CD4-positive, alpha-beta T cell treated with Interleukin-17A for 4 hours (primary cell): ENCODE results near the gene RHCE.
"Not testable (repeated sequence)": the region's sequence is repeated elsewhere in the genome, so short reads cannot be mapped to it uniquely, and the experiment has no call there.

Experiments used
- DNase-seq: peaks from one replicate; pipeline ENCODE4 v3.0.0-alpha.2; 2020; ENCODE audit warnings: mixed read lengths

Gene RHCE

GRCh38 chr1:25432749-25433388 is 12.2 kb upstream of the RHCE start:
- no peak for DNase-seq

- no peak for DNase-seq
These were observed 11.5 kb upstream of the RHCE start for GRCh38 chr1:25431955-25432719.

- DNase-seq: peak; percentile 4
These were observed 10.6 kb upstream of the RHCE start for GRCh38 chr1:25430967-25431881.

GRCh38 chr1:25430073-25430966 is 9.7 kb upstream of the RHCE start, which contains the start of gene MACO1:
TSS of gene MACO1 (plus strand) at chr1:25430897. CDS start at chr1:25431099, 202 bp downstream.
- peak; percentile 96 for DNase-seq

DNA sequence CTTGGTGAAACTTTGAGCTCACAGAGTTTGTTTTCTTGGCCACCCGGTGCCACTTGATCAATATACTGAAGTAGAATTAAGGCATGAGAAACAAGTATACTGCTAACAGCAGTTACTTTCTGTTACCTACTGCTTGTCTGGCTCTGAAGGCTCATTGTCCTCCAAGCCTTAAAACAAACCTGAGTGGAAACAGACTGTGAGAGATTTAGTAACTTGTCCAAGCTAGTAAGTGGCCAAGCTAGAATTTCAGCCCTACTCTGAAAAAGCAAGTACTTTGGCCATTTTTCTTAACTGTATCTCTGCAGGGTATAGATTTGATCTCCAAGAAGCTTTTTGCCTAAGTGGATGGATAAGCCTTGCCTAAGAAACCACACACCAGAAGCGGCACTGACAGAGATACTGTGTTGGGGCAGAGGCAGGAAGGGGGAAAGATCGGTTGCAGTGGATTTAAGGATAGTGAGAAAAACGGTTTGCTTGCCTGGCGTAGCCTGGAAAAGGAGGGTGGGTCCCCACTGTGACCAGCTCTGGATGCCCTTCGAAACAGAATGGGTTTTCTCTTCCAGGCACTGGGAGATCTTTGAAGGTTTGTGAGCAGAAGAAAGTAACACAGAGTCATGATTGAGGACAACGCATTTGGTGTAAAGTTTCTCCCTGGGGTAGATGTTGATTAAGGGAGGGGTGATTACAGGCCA is 8.0 kb upstream of the RHCE start:
- DNase-seq: no peak

- no peak for DNase-seq
These were observed 7.1 kb upstream of the RHCE start for GRCh38 chr1:25427696-25428095.

DNA sequence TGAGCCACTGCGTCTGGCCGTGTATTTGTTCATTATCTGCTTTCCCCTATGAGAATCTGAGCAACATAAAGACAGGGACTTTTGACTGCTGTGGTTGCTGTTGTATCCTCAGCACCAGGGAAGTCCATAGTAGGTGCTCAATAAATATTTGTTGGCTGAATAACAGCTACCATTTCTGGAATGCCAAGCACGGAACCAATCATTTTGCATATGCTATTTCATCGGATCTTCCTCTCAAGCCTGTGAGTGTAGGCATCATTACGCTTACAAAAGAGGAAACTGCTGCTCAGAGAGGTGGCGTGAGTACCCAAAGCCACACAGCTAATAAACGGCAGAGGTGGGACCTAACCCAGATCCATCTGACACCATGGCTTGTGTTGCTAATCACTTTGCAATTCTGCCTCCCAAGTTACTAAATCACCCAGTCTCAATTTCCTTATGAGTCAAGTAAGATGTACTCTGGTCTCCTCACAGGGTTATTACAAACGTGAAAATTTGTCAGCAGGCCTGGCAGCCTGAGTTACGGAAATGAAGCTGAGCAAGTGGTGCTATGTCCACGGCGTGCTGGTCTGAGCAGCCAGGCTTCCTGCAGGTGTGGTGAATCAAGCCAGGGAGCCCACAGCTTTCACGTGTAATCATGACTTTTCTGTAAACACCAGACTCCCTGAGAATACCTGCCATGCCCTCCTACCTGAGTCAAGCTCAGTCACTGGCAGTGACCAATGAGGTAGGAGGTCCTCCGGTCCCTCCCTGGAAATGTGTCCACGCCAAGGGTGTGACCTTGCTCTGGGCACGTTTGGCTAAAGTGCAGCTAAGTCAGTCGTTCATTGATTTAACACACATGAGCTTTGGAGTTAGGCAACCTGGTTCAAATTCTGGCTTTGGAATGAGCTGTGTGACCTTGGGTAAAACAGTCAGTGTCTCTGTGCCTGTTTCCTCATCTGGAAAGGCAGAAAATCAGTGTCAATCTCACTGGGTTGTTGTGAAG is 4.8 kb upstream of the RHCE start:
- DNase-seq: no peak

DNA sequence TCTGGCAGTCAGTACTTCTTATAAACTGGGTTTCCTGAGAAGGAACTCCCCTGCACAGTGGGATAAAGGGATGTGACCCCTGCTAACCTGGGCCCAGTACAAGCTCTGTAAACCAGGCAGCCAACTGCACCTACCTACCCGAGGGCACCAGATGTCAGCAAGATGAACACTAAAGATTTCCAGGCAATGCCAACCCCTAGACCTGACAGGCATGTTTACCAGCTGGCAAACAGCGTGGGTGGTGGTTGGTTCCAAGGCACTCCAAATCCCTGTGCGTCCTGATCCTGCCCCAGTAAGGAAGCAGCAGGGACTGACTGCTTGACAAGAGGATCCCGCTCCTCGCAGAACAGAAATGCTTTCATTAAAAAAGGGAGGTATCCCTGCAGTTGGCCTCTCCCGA is 2.6 kb upstream of the RHCE start:
- not testable (repeated sequence) for DNase-seq

DNA sequence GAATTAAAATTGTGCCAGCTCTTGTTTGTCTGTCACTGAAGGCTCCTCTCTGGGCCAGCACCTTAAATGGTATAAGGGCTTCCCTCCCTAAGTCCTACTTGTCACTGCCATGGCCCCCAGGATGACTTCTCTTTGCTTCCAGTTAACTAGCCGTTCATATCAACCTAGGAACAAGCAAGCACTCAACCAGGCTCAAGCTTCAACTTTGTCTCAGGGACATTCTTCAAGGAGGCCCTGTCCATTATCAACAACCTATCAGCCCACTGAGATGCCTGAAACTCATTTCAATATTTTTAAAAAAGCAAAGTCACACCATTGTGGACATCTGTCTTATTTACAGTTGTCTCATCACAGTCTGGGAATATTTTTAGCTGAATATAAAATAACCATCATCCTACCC is 1.3 kb downstream of the RHCE start:
- DNase-seq: not testable (repeated sequence)

DNA sequence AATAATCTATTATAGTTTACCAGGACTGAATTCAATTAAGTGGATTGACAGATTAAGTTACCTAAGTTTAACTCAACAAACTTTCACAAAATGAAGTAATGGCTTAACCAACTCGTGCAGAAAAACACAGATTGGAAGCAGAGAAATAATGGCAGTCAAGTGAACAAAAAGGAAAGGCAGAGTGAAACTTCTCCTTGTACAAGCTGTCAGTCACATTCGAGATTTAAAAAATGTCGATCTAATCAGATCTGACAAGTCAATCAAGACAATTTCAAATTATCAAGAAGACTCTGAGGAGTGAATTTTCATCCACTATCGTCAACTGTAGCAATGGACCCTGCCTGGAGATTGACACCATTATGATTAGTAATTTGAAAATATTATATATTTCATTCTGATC is 3.3 kb downstream of the RHCE start:
- not testable (repeated sequence) for DNase-seq

DNA sequence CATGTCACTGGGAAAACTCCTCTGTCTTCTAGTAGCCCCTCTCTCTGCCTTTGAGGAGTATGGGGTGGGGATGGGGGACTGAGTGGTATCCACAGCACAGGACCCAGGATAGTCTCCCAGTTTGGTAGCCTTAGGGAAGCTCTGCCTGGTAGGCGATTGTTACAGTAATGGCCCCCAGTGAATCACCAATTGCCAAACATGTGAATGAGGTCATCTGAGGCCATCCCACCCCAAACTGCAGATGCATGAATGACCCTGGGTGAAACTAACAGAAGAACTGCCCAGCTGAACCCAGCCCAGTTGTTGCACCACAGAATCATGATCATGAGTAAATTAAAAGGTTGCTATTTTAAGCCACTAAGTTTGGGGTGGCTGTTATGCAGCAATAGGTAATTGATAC is 6.0 kb downstream of the RHCE start:
- DNase-seq: not testable (repeated sequence)

GRCh38 chr1:25414157-25414556 is 6.5 kb downstream of the RHCE start:
- not testable (repeated sequence) for DNase-seq

DNA sequence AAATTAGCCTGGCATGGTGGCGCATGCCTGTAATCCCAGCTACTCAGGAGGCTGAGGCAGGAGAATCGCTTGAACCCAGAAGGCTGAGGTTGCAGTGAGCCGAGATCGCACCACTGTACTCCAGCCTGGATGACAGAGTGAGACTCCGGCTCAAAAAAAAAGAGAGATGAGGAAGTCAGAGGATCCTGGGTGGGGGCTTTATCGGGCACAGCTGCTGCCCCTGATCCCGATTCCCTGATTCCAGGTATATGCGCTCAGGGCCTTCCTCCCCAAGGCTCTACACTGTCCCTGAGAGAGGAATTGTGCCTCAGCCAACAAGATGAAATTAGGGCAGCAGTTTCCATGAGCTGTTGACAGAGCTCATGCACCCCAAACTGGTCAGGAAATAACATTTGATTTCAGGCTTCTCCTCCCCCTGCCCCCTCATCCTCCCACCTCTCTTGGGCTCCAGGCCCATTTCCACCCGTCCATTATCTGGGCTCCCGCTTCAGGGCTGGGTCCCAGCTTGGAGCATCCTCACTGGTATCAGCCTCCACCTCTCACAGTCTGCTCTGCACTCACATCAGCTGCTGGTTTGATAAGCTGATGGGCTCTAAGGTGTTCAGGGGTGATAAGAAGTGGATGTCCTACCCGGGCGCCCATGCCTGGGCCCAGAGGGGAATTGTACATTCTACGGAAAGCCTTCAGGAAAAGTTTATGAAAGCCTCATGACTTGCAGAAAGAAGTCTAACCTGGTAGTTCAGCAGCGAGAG is 7.6 kb downstream of the RHCE start:
- DNase-seq: not testable (repeated sequence)

DNA sequence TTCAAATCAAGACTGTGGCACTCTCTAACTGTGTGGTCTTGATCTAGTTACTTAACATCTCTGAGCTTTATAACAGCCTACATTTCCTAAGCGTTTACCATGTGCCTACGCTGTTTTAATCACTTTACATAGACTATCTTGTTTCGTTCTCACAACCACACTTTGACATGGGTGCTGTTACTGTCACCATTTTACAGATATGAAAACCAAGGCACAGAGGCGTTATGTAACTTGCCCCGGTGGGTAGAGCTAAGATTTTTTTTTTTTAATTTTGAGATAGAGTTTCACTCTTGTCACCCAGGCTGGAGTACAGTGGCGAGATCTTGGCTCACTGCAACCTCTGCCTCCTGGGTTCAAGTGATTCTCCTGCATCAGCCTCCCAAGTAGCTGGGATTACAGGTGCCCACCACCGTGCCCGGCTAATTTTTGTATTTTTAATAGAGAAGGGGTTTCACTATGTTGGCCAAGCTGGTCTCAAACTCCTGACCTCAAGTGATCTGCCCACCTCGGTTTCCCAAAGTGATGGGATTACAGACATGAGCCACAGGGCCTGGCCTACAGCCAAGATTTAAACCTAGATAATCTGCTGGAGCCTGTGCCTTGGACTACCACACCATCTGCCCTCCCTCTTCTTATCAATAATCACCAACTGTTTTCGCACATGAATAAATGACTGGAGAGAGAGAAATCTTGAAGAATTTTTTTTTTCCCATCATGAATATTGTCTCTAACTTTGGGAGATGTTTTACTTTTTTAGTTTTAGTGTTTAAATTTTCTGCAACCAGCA is 10.8 kb downstream of the RHCE start:
- not testable (repeated sequence) for DNase-seq

DNA sequence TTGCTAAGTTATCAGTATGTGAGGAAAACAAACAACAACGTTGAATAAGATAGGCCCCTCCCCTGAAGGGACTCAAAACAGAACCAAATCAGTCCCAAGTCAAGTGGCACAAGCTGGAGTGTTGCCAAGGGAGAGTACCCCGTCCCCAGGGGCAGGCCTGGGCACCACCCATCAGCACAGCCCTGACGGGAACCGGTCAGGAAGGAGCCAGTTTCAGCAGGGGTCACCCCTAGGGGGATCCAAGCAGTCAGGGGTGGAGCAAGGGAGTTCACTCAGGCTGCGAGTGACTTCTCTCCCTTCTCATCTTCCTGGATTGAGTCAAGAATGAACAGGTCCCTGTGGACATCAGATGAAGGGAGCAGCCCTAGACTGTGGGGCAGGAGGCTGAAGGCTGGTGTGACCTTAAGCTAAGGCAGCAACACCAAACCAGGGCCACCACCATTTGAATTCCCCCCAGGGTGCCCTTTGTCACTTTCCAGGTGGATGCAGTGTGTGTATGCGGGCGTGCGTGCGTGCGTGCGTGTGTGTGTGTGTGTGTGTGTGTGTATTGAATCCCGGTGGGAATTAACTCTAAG is 14.8 kb downstream of the RHCE start:
- DNase-seq: not testable (repeated sequence)

DNA sequence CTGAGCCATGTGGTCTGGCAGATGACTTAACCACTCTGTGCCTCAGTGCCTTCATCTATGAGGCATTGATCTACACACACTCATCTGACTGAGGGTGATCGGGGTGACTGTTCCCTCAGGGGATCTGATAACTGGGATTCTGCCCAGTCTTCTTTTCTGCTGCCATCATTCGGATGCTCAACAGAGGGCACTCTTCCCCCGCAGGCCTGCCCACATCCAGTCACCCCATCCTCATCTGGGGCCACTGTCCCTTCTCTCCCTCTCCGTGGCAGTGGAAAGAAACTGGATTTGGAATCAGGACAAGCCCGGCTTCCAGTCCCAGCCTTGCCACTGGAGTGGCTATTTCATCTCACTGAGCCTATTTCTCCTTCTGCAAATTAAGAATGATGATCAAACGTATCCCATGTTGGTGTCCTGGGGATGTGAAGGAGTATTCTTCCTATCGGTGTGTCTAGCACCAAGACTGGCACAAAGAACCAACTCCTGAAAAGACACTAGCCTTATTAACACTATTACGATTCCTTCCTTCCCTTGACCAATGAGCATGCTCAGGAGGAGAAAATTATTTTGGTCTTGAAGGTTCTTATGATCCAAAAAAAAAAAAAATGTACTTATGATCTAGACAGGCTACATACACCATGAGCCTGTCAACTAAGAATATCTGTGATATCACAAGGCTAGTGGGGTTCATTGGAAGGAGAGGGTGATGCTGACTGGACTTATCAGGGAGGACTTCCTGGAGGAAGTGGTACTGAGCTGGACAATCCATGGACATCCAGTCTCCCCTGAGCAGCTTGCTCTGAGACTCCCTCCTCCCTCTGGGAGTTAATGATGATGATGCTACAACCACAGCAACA is 17.4 kb downstream of the RHCE start:
- not testable (repeated sequence) for DNase-seq

- not testable (repeated sequence) for DNase-seq
These were observed 22.5 kb downstream of the RHCE start for GRCh38 chr1:25398079-25398478.
